Vagina (tissue), 2 donors: ENCODE results near the gene GDPGP1.

Source experiments
- POLR2AphosphoS5 ChIP-seq, 2 donors: sonication (generic); formaldehyde crosslinking; IDR thresholded peaks; one replicate each; pipeline ENCODE4 v1.9.0; 2017; ENCODE audit warnings: antibody characterized with exemption in 2 of 2, mild to moderate bottlenecking in 2 of 2, low read depth in 1 of 2; ENCODE audit not compliant: insufficient read depth in 1 of 2
- TF ChIP-seq, protein P1 (sequence below), 3 experiments: fragments of 450-650 bp in 2 of 3; fragments of 200-600 bp in 1 of 3; sonication (generic) in 1 of 3; IDR thresholded peaks; one replicate each; pipeline ENCODE4 v1.5.1; 2017 to 2019; ENCODE audit warnings: antibody characterized with exemption in 3 of 3, mild to moderate bottlenecking in 2 of 3, moderate library complexity in 2 of 3

DNA sequence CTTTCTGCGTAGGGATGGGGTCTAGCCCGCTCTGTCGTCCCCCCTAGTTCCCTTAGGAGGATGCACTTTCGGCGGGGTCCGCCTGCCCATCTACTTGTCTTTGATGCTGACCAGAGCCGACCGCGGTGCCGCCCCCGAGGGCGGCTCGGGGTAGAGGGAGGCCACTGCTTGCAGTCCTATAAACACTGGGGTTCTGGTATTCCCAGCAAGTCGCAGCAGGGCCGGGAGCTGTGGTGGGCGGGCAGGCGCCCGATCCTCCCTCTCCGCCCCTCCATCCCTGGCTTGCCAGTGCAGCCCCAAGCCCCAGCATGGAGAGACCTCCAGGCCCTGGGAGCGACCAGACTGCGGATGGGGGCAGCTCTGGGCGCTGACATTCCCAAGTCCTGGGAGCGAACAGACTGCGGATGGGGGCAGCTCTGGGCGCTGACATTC lies 32.0 kb upstream of the GDPGP1 start:
- TF ChIP-seq POLR2AphosphoS5 (IDR thresholded peaks at IDR 0.05; ENCODE audit: insufficient read depth in 1 of 2, low read depth in 1 of 2): no peak
- TF ChIP-seq, protein P1, sequence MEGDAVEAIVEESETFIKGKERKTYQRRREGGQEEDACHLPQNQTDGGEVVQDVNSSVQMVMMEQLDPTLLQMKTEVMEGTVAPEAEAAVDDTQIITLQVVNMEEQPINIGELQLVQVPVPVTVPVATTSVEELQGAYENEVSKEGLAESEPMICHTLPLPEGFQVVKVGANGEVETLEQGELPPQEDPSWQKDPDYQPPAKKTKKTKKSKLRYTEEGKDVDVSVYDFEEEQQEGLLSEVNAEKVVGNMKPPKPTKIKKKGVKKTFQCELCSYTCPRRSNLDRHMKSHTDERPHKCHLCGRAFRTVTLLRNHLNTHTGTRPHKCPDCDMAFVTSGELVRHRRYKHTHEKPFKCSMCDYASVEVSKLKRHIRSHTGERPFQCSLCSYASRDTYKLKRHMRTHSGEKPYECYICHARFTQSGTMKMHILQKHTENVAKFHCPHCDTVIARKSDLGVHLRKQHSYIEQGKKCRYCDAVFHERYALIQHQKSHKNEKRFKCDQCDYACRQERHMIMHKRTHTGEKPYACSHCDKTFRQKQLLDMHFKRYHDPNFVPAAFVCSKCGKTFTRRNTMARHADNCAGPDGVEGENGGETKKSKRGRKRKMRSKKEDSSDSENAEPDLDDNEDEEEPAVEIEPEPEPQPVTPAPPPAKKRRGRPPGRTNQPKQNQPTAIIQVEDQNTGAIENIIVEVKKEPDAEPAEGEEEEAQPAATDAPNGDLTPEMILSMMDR (IDR thresholded peaks at IDR 0.05): no peak
